ENCODE data around the gene SPATC1L.

The SPATC1L gene

DNA sequence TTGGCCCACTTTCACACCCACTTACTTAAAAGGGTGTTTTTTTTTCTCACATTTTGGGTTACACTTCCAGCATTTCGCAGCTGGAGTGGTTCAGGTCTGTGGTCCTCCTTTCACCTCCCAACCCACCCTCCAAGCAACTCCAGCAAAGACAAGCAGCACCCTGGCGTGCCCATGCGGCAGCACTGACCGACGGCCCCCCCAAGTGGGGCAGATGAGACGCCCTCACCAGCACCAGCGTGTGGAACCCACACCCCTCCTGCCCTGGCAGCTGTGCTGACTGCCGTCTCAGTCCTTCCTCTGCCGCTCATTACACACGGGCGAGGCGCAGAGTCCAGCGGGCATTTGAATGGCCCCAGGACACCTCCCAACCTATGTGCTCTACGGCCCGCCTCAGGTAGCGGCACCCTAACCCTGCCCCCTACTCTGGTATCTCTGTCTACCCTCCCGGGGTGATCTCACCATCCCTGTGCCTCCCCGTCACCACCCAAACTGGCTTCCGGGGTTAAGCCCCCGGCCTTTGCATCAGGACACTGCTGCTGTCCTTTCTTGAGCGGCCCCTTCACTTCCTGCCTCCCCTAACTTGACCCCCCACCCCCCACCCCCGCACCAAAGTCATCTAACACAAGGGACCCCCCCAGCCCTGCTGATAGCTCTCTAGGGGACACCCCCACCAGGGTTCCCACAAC, 33.4 kb upstream of the SPATC1L start:
- Histone ChIP-seq H3K36me3 (peaks cover 0 to 94% (median 55%) of the 10 kb centered on the region in 11 experiments; a peak in 18 of 22 replicates), H3K27me3 (no peaks in the 10 kb centered on the region), H3K4me2 (peak overlapping the region in 5 of 11 experiments; percentile 11 to 27 (median 25); a peak in 7 of 22 replicates), H3K9ac (peak overlapping the region in 3 of 11 experiments; percentile 12 to 35 (median 26); a peak in 3 of 22 replicates), H3K4me1 (peaks cover 0 to 37% (median 23%) of the 10 kb centered on the region in 10 experiments; a peak in 14 of 20 replicates), H3K4me3 (no peak overlapping the region), H3K9me3 (replicated peaks in 1 of 11) (no peaks in the 10 kb centered on the region), H4K20me1 (peaks cover 3 to 94% (median 59%) of the 10 kb centered on the region in 11 experiments; a peak in 16 of 22 replicates), H3K27ac (peak overlapping the region in 1 of 11 experiments; percentile 42; a peak in 2 of 22 replicates)
- no peak for TF ChIP-seq Cebpa-rat (IDR thresholded peaks at IDR 0.05)

DNA sequence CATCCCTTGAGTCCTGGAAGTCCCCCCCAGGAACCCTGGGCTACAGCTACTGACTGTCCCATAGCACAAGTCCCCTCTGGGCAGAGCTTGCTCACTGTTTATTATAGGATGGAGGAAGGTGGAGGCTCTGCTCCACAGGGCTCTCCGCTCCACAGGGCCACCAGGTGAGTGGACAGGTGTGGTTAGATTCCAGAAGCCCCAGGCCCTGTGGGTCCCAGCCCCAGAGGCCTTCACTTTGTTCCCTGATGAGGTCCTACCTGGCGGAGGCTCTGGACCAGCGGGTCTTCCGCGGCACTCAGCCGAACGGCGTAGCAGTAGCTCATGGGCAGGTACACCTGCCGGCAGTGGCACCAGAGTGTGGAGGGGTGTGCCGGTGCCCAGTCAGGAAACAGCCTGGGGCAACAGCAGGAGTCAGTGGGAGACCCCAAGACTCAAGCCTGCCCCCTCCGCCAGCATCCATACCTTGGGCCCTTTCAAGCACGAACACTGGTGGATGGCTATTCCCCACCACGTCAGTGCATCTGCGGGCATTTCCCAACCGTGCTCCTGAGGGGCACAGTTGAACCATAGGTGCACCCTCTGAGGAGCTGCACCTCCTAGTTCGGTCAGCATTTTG, 32.0 kb upstream of the SPATC1L start:
- Histone ChIP-seq H3K9ac (no peak overlapping the region), H3K27me3 (no peaks in the 10 kb centered on the region), H3K4me2 (no peak overlapping the region), H3K4me3 (no peak overlapping the region), H3K27ac (no peak overlapping the region), H3K9me3 (replicated peaks in 1 of 11) (no peaks in the 10 kb centered on the region), H4K20me1 (peaks cover 0 to 94% (median 53%) of the 10 kb centered on the region in 11 experiments; a peak in 15 of 22 replicates), H3K4me1 (peaks cover 0 to 39% (median 23%) of the 10 kb centered on the region in 10 experiments; a peak in 14 of 20 replicates), H3K36me3 (peaks cover 0 to 94% (median 41%) of the 10 kb centered on the region in 11 experiments; a peak in 15 of 22 replicates)
- TF ChIP-seq Cebpa-rat (IDR thresholded peaks at IDR 0.05) = no peak

DNA sequence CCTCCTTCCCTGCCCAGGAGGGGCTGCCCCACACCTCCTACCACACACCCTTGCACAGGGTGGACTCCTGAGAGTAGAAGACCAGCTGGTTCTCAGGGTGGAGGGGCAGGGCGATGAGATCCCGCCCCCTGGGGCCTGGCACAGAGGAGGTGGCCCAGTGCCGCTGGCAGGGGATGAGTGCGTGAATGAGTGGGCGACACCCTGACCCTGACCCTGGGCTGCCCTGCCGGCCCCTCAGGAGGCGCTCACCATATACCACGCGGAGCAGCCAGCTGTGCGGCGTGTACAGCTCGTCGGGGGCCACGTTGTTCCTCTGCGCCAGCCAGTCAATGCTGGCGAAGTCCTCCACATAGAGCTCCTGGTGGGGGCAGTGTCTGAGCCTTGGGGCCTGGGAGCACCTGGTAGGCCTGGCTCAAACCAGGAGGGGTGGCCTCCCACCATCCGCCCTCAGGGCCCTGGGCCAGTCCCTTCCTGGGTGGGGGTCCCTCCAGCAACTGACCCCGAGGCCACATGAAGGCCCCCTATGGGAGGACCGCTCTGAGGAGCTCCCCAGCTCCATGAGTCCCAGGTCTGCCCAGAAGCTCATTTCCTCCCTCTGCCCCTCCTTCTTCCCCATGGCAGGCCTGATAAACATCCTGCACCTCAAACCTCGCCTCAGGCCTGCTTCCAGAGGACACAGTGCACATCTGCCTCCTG, 31.3 kb upstream of the SPATC1L start:
- Histone ChIP-seq H3K27ac (no peak overlapping the region), H3K9ac (no peak overlapping the region), H3K4me3 (no peak overlapping the region), H3K4me2 (no peak overlapping the region), H3K27me3 (no peaks in the 10 kb centered on the region), H3K36me3 (peaks cover 0 to 94% (median 36%) of the 10 kb centered on the region in 11 experiments; a peak in 14 of 22 replicates), H3K9me3 (replicated peaks in 1 of 11) (no peaks in the 10 kb centered on the region), H3K4me1 (peaks cover 0 to 45% (median 23%) of the 10 kb centered on the region in 10 experiments; a peak in 14 of 20 replicates), H4K20me1 (peaks cover 0 to 93% (median 47%) of the 10 kb centered on the region in 11 experiments; a peak in 15 of 22 replicates)
- no peak for TF ChIP-seq Cebpa-rat (IDR thresholded peaks at IDR 0.05)

DNA sequence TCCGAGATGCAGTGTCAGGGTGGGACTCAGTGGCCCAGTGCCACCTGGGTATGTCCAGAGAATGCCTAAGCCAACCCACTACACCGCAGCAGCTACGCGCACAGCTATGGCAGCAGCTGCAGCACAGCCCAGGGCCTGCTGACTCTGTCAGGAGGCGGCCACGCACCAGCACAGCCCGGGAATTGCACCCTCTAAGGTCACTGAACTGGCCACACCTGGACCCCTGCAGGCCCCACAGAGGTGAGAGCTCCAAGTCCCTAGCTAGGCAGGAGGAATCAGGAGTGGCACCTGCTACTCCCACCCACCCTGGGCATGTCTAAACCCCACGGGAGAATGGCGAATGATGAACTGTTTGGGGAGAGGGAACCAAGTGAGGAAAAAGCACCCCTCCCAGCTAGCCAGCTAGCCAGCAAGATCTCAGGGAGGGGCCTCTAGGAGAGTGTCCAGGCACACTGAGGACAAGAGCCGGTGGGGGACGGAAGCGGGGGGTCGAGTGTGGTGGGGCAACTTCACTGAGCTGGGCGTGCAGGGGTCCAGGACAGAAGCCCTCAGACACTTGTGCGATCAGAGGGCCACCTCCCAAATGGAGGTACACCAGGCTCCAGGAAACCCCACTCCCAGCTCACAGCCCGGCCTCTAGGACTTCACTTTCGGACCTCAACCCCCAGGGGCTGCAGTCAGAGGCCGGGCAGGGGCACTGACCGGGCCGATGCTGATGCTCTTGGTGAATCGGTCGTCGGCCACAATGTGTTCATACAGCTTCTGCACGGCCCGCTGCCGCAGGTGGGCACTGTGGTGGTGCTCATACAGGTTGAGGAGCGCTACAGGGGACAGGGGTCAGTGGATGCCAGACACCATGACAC, 30.4 kb upstream of the SPATC1L start:
- Histone ChIP-seq H3K4me1 (peaks cover 0 to 47% (median 20%) of the 10 kb centered on the region in 10 experiments; a peak in 14 of 20 replicates), H3K27ac (no peak overlapping the region)

DNA sequence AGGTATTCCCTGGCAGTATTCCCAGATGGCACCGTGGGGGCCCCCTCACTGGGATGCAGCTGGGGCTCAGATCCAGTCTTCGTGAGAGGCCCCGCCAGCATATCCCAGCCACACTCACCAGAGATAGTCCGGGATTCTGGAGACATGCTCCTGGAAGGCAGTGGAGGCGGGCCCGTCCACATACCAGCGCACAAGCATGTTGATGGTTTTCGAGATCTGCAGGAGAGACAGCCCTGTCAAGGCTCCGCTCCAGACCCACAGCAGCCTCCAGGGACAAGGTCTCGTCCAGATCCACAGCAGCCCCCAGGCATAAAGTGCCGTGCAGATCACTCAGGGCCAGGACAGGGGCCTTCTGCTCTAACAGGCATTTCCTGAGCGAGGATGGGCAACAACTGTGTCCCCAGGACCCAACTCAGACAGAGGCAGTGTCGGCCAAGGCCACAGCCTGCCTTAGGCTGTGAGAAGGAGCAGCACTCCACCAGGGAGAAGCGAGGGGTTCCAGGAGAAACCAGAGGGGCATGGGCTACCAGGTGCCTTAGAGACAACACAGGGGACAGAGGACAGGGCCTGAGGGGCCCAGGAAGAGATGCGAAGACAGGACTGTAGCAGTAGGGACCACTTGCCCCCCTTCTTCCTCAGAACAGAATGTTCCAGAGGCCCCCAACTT, 29.5 kb upstream of the SPATC1L start:
- Histone ChIP-seq H3K36me3 (peaks cover 0 to 94% (median 29%) of the 10 kb centered on the region in 11 experiments; a peak in 13 of 22 replicates), H3K27ac (no peak overlapping the region)

More for the DNA sequence above, 30.4 kb upstream of the SPATC1L start:
- Histone ChIP-seq H4K20me1 (peaks cover 0 to 91% (median 38%) of the 10 kb centered on the region in 11 experiments; a peak in 14 of 22 replicates), H3K4me3 (no peak overlapping the region), H3K36me3 (peaks cover 0 to 94% (median 34%) of the 10 kb centered on the region in 11 experiments; a peak in 14 of 22 replicates), H3K9ac (no peak overlapping the region), H3K9me3 (replicated peaks in 1 of 11) (no peaks in the 10 kb centered on the region), H3K27me3 (no peaks in the 10 kb centered on the region), H3K4me2 (no peak overlapping the region)
- no peak for TF ChIP-seq Cebpa-rat (IDR thresholded peaks at IDR 0.05)

DNA sequence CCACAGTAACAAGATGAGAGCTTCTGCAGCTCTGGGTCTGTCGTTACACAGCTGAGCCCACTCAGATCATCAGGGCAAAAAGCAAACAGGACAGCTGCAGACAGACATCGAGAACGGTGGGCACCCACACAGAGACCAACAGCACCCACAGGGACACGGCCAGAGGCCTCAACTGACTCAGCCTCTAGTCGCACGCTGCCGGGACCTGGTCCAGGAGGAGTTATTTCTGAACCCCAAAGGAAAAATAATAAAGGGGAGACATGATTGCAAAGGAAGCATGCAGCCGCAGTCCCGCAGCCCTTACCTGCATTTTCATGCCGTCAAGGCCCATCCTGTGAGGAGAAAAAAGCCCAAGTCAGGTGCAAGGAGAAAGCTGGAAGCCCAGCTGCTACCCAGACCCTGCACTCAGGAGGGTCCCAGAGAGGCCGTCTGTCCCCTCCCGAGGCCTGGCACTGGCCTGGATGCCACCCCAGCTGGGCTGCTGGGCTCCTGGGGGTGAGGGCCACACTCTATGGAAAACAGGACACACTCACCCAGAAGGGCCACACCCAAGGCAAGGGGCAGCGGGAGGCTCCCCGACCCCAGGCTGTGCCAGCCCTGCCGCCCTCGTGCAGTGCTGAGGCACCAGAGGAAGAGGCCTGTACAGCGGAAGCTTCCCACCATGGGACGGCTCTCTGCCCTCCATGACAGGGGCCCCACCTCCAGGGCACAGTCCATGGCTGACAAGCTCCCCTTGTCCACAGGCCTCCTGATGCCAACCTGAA, 28.6 kb upstream of the SPATC1L start:
- Histone ChIP-seq H3K4me2 (no peak overlapping the region), H3K27ac (no peak overlapping the region), H3K36me3 (peaks cover 0 to 97% (median 29%) of the 10 kb centered on the region in 11 experiments; a peak in 13 of 22 replicates), H3K9me3 (replicated peaks in 1 of 11) (no peaks in the 10 kb centered on the region), H3K4me3 (no peak overlapping the region), H4K20me1 (peaks cover 0 to 93% (median 41%) of the 10 kb centered on the region in 11 experiments; a peak in 14 of 22 replicates), H3K27me3 (no peaks in the 10 kb centered on the region), H3K9ac (0 out of 22 replicates have a peak overlapping the region, but pooled peaks of 1 of the 11 experiments have one; percentile 9), H3K4me1 (peaks cover 0 to 52% (median 26%) of the 10 kb centered on the region in 10 experiments; a peak in 16 of 20 replicates)
- no peak for TF ChIP-seq Cebpa-rat (IDR thresholded peaks at IDR 0.05)

More for the DNA sequence above, 29.5 kb upstream of the SPATC1L start:
- H4K20me1 ChIP-seq = peaks cover 0 to 91% (median 33%) of the 10 kb centered on the region in 11 experiments; a peak in 13 of 22 replicates
- no peak for TF ChIP-seq Cebpa-rat (IDR thresholded peaks at IDR 0.05)
- no peak overlapping the region for H3K4me3 ChIP-seq
- H3K9me3 ChIP-seq (replicated peaks in 1 of 11) = no peaks in the 10 kb centered on the region
- no peaks in the 10 kb centered on the region for H3K27me3 ChIP-seq
- peaks cover 0 to 44% (median 17%) of the 10 kb centered on the region in 10 experiments; a peak in 15 of 20 replicates for H3K4me1 ChIP-seq
- peak overlapping the region in 1 of 11 experiments; percentile 17; a peak in 1 of 22 replicates for H3K9ac ChIP-seq
- H3K4me2 ChIP-seq = no peak overlapping the region
